Body of pancreas (tissue), 4 donors: ENCODE data around the gene NAALADL1.

Experiments
- CTCF ChIP-seq, 7 experiments: fragments of 450-650 bp in 4 of 7; fragments of 200-600 bp in 3 of 7; sonication (generic) in 3 of 7; IDR thresholded peaks; one replicate each; pipeline ENCODE4 v1.5.1; 2016 to 2019; ENCODE audit warnings: antibody characterized with exemption in 7 of 7
- POLR2A ChIP-seq, 3 donors: fragments of 450-650 bp; IDR thresholded peaks; one replicate each; pipeline ENCODE4 v1.6.1; 2016; ENCODE audit warnings: antibody characterized with exemption in 3 of 3, mild to moderate bottlenecking in 2 of 3

GRCh38 chr11:65021003-65021402 lies 37.4 kb downstream of the NAALADL1 start:
- TF ChIP-seq CTCF (IDR thresholded peaks at IDR 0.05) (no peak), POLR2A (IDR thresholded peaks at IDR 0.05) (no peak)
